GM21423 (cell line): ENCODE data around the gene DOCK4.

Source experiments
- ATAC-seq: cut with Tn5 transposase; IDR thresholded peaks from one replicate; pipeline ENCODE4 v1.9.1; 2021; ENCODE audit warnings: mild to moderate bottlenecking, moderate library complexity; ENCODE audit not compliant: unreplicated experiment

The DOCK4 gene

GRCh38 chr7:111982804-111983203 is 223.4 kb downstream of the DOCK4 start:
- ATAC-seq, result no peak

DNA sequence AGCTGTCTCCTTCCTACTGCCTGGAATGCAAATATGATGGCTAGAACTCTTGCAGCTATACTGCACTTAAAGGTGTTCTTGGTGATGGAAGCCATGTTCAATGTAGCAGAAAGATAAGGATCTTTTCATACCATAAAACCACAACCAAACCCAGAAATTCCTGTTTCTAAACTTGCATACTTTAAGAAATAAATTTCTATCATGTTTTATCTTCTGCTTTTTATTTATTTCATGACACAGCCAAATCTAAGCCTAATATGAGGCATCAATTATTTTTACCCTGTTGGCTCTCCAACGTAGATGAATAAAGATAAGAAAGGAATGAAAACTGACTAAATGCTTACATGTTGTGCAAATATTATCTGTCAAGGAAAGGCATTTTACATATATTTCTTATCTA is 224.1 kb downstream of the DOCK4 start:
- ATAC-seq, result no peak

DNA sequence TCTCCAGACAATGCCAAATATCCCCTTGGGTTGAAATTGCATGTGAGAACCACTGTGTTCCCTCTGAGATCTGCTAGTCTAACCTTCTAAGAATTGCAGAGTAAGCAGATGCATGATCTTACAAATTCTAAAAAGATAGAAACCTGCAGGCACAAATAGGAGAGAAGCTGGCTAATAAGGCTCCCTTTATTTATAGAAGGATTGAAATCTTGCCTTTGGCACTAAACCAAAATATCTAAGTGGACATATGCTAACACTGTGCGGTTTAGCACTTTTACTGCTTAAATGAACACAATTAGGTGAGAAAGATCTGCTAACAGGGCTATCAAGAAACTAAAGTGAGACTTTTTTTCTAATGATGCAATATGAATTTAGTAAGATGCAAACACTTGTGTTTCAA is 225.5 kb downstream of the DOCK4 start:
- no peak for ATAC-seq

- ATAC-seq, result no peak
Measured at GRCh38 chr7:111975346-111975745, 230.9 kb downstream of the DOCK4 start.

DNA sequence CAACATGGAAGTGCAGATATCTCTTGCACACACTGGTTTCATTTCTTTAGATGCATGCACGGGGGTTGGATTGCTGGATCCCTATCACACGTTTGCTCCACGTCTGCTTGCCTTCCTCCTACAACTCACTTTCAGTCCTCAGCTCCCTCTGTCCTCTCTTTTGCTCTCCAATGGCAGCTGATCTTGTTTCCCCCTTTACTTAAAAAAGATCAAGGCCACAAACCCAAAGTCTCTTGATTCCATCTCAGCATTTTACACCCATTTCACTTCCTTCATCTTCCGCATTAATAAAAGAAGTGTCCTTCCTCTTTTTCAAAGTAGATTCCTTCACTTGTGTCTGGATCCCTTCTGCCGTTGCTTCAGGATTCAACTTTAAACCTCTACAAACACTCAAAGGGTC is 245.2 kb downstream of the DOCK4 start:
- no peak for ATAC-seq

GRCh38 chr7:111958896-111959295 is 247.3 kb downstream of the DOCK4 start:
- ATAC-seq, result no peak

DNA sequence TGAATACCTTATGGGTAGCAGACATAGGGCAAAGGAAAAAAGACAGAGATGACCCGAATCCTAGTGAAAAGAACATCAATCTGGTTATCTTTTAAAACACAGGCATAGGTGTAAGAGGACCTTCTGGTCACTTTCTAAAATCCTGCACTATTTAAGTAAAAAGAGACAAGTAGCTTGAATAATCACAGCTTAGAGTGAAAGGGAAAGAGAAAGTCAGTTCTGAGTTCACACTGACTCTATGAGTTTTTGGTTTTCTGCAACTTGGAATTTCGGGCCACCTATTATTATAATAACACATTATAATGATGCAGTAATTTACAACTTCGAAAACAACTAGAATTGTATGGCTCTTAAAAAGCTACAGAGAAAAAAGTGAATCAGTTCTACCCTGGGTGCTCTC is 247.8 kb downstream of the DOCK4 start:
- no peak for ATAC-seq

DNA sequence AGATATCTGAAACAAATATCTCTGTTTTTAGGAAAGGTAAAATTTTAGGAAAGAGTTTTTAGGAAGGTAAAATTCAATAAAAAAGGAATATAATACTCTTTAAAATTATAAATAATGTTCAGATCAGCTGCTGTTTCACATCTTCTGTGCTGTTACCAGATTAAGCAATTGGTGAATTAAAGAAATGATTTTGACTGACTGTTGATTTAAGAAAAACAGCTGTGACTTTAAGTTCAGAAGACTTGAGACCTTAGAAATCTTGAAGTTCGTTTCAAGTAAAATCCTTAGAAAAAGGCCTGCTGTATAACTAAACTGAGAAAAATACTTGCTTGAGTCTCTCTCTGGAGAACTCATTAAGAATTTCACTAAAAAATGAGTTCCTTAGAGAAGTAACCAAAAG is 250.6 kb downstream of the DOCK4 start:
- no peak for ATAC-seq

DNA sequence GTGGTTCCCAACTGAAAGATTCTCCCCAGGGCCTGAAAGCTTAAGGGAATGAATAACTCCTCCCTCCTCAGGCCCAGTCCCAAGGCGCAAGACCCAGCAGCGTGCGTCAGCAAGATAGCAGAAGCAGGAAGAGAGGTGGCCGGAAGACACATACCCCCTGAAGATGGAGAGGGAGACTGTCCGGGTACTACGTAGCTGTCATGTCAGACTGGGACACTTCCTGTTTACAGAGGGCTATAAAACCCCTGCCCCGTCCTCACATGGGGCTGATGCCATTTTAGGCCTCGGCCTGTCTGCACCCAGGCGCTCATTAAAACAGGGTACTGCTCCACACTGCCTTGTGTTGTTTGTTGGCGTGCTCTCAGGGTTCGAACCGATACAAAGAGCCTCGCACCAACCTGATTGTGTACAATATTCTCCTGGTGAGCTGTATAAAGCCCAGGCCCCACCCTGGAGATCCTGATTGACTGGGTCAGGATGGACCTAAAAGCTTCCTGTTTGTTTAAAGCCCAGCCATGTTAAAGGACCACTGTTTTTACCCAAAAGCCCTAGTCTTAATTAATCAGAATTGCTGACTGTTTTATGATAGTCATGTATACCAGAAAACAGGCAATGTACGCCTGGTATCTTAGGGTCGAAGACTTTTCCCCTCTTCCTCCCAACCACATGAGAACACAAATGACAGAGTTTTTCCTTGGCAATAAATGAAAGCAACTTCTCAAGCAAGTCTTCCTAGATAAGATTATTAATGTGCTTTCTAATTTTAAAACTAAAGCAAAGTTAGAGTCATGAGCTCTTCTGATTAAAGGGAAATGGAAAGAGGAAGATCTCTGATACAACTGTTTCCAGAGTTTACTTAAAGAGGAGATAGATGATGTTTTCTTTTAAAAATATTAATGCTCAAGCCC is 251.5 kb downstream of the DOCK4 start:
- no peak for ATAC-seq

DNA sequence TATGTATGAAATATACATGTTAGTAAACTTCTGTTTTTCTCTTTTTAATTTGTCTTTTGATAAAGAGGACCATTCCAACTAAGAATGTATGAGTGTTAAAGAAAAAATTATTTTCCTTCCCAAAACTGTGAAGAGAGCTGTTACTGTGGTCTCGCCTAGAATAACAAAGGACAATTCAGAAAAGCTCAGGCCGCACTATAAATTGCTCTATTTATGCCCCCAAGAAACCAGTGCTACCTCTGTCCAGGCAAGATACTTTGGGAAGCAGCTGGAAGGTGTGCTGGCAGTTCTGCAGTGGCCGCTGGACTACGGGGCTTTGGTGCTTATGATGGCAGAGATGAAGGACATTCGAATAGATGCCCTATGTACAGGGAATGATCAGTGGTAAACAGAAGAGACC is 252.1 kb downstream of the DOCK4 start:
- ATAC-seq, result no peak

DNA sequence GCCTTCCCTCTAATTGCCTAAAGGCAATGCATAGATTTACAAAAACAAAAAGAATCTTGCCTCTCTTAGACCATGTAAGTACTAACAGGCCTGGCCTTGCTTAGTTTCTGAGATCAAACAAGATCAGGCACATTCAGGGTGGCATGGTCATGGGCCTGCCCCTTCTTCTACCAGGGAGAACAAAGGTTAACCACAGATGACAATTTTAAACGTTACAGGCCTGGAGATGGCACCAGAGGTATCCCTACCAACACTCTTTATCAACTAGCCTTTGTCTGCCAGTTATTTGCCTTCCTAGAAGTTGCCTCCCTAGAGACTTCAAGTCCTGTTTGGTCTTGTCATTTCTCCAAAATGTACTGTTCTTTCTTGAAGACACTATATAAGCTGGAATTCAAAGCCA is 252.6 kb downstream of the DOCK4 start:
- ATAC-seq, result no peak

DNA sequence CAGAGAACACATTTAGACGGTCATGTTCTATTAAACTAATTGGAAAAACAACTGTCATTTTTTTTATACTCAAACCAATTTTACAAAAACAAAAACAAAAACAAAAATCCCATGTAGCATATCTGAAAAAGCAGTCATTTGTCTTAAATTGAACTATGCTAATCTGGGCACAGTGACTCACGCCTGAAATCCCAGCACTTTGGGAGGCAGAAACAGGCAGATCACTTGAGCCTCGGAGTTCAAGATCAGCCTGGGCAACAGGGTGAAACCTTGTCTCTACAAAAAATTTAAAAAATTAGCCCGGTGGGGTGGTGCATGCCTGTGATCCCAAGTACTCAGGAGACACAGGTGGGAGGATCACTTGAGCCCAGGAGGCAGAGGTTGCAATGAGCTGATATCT is 253.4 kb downstream of the DOCK4 start:
- ATAC-seq, result no peak

DNA sequence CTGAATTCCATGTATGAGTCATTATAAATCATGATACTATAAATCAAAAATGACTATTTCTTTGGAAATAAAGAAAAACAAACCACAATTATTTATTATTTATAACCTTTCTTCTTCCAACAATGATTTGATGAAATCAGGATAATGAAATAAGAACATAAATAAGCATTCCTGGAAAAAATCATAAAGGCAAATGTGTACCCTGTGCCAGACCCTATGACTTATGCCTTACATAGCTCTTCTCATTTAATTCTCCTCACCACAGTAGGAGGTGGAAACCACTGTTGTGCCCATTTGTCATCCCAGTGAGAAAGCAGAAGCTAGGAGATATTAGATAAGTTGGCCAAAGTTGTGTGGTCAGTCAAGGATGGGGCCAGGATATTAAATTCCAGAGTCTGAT is 255.1 kb downstream of the DOCK4 start:
- no peak for ATAC-seq

DNA sequence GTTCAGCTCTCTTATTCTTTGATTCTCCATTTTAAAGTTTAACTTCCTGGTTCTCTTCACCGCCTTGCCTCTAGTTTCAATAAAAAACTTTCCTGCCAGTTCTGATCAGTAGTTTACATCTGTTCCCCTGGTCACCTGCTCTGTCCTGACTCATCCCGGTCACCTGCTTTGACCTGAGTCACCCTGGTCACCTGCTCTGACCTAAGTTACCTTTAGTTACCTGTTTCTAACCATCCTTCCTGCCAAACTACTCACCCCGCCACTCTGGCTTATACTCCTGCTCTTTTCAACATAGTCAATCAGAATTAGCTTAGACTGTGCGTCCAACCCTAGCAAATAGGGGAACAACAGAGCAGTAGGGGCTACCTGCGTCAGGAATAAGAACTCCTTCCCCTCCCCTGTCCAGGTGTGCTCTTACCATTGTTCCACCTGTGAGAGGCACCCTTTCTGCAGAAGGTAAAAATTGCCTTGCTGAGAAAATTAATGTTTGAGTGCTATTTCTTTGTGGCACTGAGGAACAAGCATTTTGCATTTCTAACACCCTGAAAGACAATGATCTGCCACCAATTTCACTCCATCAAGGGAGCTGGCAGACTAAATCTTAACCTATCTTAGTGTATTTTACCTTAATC is 263.6 kb downstream of the DOCK4 start:
- no peak for ATAC-seq

GRCh38 chr7:111937163-111937562 is 269.0 kb downstream of the DOCK4 start:
- no peak for ATAC-seq

DNA sequence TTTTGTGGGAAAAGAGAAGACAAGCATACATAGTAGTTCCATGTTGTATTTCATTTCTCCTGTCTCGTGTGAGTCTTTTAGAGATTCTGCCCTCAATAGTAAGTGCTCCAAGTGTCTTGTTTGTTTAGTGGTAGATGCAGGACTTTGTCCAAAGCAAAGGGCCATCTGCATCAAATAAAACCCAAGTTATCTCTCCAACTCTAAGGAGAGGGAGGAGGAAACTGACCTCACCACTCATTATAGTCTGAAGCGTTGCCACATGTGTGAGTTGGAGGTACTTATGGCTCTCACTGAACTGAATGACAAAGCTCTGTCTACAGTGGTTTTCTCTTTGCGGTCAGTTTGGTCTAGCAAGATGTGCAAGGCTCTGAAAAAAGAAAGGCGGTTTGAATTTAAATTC is 272.6 kb downstream of the DOCK4 start:
- ATAC-seq, result no peak

DNA sequence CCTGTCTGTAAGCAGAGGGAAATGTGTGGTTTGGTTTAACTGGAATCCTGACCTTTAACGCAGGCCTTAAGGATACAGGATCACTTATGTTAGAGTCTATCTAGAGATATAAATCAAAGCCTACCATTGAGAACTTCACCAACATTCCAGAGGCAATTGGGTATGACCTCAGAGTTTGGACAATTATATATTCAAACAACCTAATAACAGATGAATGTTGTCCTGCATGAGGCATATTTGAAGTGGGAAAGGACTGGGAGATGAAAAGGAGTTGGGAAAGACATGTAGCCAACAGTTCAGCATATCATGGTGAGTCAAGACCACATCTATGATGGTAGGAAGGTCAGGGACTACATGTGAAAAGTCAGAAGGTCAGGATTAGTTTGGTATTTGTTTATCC is 274.2 kb downstream of the DOCK4 start:
- ATAC-seq, result no peak

- ATAC-seq, result no peak
Measured at GRCh38 chr7:111931016-111931517, 275.1 kb downstream of the DOCK4 start.

GRCh38 chr7:111929264-111929663 is 276.9 kb downstream of the DOCK4 start:
- ATAC-seq, result no peak

DNA sequence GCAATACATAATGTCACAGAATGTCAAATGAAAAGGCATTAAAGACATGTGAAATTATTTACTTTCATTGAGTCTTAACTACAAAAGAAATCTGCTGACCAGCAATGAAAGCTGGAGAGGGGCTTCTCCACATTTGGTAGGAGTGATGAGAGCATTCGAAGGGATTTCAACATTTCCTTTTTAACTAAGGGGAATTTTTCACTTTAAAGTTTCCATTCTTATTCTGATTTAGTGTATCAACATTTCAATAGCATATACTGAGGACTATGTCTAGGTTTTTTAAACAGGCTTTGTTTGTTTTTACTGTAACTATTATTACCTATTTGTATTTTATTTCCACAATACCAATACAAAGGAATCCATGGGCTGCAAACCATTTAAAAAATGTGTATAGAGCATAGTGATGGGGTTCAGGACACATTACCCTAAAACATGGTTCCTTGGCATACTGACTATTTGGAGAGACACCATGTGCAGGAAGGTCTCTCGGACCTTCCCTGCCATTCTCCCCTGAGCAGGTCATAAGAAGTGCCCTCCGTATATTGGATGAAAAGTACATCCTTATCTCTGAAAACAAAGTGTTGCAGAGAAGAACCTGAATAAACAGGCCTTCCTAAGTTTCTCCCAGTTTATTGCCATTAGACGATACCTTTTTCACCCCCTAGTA is 278.7 kb downstream of the DOCK4 start:
- ATAC-seq, result no peak

DNA sequence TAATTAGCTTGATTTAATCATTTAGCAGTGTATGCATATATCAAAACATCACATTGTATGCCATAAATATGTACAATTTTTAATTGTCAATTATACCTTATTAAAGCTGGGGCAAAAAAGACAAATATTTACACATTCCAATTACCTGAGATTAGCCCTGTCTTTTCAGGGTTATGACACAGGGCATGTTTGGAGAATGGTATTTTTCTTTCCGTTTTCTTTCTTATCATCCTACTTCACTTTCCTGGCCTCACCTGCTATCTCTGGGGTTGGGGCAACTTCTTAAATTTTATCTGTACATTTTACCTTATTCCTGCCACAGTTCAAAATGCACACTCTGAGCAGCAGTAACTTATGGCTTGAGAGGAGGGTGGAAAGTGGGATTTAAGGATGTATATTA is 285.9 kb downstream of the DOCK4 start:
- ATAC-seq, result no peak
